ENCODE data around the gene ECT2L.

ECT2L gene

GRCh38 chr6:138795809-138796603 is at the start of gene ECT2L:
Gene ECT2L, plus strand, starts transcription at chr6:138796087. Its CDS starts 17,188 bp downstream, at chr6:138813275.
- DNase-seq, result no peak

DNA sequence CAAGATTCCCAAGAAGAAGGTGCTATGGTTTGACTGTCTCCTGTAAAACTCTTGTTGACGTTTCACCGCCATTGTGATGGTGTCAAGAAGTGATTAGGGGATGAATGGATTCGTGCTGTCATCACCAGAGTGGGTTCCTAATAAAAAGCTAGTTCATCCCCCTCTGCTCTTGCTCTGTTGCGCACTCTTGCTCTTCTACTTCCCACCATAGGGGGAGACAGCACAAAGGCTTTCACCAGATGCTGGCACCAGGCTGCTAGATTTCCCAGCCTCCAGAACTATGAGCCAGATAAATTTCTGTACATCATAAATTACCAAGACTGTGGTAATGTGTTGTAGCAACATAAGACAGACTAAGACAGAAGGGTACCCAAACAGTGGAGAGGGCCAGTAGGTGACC is 43.9 kb upstream of the ECT2L start:
- DNase-seq, result no peak

- DNase-seq, result no peak
Observed at GRCh38 chr6:138757136-138757535, 38.8 kb upstream of the ECT2L start.

DNA sequence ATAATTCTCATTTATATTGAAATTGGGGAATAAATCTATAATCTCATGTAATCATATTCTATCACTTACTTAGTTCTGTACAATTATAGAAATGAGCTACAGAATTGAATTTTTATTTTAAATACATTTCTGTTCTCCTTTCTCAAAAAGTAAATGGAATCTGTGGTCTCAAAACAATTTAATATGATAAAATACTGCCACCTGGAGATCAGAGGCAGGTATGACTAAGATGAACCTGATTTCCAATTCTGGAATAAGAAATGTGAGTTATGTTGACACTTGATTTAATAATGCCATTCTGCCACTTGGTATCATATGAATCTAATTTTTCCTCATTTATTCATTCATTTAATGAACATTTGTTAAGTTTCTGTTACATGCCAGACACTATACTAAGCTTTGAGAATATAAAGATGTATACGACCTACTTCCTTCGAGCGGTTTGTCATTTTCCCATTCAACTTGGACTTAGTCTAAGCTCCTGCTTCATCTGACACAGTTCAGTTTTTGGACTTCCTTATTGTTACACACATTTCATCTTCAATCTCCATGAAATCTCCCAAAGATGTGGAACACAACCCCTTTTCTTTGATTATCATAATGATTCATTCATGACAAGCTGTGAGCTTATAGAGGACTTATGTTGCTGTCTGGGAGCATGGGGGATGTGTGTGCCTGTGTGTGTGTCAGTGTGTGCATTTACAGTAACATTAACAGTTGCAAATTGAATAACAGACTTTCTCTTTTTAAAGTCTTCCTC is 29.8 kb upstream of the ECT2L start:
- no peak for DNase-seq

DNA sequence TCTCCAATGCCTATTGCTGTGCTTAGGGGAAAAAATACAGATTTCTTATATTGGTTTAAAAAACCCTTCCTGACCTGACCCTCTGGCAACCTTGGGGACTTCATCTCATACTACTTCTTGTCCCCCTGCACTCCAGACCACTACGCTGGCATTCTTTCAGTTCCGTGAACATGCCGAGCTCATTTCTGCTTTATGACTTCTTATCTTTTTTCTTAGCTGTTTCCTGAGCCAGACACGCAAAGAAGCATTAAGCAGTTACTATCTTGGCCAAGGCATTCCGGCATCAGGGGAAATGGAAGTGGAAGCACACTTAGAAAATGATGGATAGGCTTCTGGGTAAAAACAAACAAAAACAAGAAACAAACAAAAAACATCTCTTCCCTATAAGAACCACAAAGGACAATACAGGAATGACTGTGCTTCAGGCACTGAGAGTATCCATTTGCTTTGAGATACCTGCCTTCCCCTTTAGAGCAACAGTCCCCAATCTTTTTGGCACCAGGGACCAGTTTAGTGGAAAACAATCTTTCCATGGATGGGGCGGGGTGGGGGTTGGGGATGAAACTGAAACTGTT is 26.7 kb upstream of the ECT2L start:
- no peak for DNase-seq

- no peak for DNase-seq
Observed at GRCh38 chr6:138772596-138773176, 23.2 kb upstream of the ECT2L start.

DNA sequence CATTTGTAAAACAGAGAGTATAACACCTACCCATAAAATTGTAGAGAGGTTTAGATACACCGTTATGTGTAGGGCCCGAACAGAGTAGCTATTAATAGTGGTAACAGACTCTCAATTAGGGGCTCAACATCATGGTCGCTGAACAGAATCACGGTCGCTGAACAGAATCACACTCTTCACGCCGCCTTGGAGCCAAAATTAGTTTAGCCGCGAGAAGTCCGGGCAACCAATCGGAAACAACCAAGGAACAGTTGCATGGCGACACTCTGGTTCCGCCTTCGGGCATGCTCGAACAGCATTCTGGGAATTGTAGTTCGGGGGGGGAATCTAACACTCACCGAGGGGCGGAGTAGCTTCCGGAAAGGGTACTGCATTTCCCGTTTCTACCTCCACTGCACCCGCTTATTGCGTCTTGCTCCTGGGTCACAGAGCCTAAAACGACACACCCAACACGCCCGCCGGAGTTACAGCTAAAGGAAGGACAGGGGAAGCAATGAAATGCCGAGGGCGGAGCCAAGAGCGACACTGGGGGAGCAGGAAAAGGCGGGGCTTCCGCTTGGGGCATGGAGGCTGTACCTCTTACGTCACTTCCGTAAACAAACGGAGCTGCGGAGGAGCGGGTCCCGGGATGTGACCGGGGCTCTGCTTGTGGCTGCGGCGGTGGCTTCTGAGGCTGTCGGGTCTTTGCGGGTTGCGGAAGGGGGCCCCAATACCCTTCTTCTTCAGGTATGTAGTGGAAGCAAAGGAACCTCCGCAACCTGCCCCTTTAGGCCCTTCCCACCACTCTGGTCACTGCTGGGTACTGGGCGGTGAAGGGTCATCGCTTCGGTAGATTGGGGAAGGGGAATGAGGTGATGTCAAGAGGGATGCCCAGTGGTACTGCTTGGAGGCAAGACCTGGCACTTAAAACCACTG is 22.5 kb upstream of the ECT2L start, which contains the start of gene CCDC28A:
Gene CCDC28A (plus strand): TSS at position 593 of the 915 bp plus-strand sequence. CDS start 2,352 bp downstream, outside the sequence.
- DNase-seq, result peak; percentile 85

DNA sequence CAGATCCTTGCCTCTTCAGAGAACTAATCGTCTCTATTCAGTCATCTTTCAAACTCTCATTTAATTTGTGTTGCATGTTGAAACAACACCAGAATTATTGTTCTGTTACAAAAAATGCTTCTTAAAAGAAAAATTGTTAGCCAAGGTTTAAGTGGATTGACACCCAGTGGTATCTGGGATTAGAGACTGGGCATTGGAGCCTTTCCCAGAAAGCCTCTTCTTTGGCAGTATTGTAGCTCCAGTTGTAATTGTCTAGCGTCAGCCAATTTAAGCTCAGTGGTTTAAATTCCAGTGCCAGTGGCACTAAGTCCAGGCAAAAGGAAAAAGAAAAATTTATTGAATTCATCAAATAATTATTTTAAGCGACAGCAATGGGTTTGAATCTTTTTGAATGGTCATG is 21.5 kb upstream of the ECT2L start:
- DNase-seq, result no peak

- no peak for DNase-seq
Observed at GRCh38 chr6:138776659-138777058, 19.2 kb upstream of the ECT2L start.

DNA sequence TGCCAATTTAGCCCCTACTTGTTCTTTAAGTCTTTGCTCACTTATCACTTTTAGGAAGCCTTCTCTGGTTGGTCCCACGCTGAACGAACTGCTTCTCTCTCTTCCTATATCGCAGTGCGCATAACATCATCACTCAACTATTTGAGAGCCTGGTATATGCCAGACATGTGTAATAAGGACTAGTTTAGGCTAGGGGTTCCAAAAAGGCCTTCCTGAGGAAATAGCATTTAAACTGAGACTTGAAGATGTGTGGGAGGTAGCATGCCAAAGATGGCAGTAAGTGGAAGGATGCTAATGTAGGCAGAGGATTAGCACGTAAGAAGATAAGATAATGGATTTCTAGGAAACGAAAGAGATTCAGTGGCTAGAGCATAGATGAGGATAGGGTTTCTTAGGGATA is 17.6 kb upstream of the ECT2L start:
- no peak for DNase-seq

- no peak for DNase-seq
Observed at GRCh38 chr6:138782243-138782642, 13.6 kb upstream of the ECT2L start.

DNA sequence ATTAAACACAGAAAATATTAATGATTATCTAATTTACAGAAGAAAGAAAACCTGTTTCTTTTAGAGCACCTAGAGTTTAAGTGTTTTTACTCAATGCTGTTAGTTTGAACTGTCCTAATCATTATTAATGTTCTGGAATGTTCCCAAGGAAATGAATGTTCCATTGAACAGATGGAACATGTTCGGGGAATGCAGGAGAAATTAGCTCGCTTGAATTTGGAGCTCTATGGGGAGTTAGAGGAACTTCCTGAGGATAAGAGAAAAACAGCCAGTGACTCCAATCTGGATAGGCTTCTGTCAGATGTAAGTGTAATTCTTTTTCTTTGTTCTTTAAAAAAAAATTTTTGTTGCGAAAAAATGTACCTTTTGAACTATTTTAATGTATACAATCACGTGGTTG is 10.8 kb upstream of the ECT2L start:
- no peak for DNase-seq

DNA sequence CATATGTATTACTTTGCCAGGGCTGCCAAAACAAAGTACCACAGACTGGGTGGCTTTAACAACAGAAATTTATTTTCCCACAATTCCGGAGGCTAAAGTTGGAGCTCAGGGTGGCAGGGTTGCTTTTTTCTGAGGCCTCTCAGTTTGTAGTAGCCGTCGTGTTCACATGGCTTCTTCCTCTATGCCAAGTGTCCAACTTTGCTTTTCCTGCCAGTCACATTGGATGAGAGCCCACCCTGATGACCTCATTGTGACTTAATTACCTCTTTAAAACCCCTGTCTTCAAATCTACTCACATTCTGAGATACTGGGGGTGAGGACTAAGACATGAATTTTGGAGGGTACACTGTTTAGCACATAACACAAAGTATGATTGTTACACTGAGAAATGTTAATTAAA is 9.9 kb upstream of the ECT2L start:
- DNase-seq, result no peak

GRCh38 chr6:138787138-138787537 is 8.7 kb upstream of the ECT2L start:
- no peak for DNase-seq

DNA sequence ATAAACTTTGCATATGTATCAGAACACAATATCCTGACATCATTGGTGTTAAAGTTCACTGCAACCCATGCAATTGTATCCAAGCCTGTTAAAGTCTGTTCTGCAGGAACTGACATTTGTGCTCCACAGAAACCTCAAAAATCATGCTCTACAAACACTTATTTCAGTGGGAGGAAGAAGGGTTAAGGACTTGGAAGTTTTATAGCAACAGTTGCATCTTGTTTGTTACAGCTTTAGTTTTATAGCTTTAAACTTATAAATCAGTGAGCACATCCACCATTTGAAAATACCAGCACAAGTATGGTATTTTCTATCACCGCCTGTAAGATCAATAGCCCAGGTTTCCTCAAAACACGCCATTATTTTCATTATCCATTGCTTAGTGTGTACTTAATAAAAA is 884 bp downstream of the ECT2L start:
- DNase-seq, result no peak

DNA sequence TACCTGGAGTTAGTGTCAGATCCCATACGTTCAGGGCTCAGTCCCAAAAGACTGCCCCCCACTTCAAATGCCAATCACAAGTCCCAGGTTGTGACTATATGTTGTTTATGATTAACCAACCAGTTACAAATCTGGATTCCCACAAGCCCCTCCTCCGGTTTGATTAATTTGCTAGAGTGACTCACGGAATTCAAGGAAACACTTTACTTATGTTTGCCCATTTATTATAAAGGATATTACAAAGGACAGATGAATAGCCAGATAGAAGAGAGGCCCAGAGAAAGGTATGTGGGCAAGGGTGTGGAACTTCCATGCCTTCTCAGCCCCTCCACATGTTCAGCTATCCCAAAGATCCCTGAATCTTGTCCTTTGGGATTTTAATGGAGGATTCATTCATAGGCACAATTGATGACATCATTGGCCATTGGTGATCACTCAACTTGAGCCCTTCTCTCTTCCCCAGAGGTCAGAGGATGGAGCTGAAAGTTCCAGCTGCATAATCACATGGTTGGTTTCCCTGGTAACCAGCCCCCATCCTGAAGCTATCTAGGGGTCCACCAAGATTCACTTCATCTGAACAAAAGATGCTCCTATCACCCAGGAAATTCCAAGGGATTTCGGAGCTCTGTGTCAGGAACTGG is 2.0 kb downstream of the ECT2L start:
- DNase-seq, result no peak

GRCh38 chr6:138800377-138801150 is 4.7 kb downstream of the ECT2L start:
- no peak for DNase-seq

DNA sequence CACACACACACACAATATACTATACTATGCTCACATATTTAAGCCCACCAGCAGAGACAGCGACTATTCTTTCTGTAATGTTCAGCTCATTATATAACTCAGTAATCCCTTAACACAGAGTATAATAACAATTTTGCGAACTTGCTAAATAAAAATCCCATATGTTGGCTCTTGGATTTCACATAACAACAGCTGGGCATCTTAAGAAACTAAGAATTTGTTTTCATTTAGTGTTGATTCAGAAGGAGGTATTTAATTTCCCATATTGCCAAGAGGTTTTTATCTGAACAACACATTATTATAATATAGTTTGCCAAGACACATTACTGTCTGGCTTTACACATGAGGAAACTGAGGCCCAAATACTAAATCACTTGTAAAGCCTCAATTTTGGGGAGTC is 7.4 kb downstream of the ECT2L start:
- DNase-seq, result no peak

DNA sequence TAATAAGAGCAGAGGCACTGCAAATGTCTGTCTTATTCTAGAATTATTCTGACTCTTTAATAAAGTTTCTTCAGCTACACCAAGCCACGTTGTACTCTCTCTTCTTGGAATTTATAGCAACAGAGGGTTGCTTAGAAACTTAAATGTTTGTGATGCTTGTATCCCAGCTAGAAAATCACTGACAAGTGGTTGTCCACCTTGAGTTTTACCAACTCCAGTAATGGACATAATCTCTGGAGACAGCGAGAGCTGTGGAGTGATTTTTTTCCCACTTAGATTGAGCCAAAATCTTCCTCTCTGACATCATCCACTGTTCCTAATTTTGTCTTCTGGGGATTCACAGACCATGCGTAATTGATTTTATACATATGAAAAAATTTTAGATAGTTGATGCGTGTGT is 8.0 kb downstream of the ECT2L start:
- no peak for DNase-seq

GRCh38 chr6:138805016-138805765 is 9.3 kb downstream of the ECT2L start:
- no peak for DNase-seq

Data from SIG-M5 (cell line).